Endothelial cell of umbilical vein (primary cell): ENCODE measurements around the gene DPYD. TPM values are rescaled to one million over a fixed set of nuclear protein-coding genes. Genes with fewer than 3 reads are reported as not detected.

ENCODE experiments used
- BruUV-seq: library from RNA; stranded (reverse); fragments of 400-500 nt; replicated peaks from 2 replicates; lab custom pipeline; 2021; lab: Mats Ljungman, UMichigan
- CTCF ChIA-PET: fragments of 300-600, 350-600 bp; sonication (Branson Sonifier 250); formaldehyde crosslinking; loops from one replicate; lab custom pipeline; 2021; ENCODE audit warnings: antibody characterized with exemption, inconsistent platforms; lab: Charles Lee
- POLR2A ChIA-PET: fragments of 300-600, 350-600 bp; sonication (Branson Sonifier 250); formaldehyde crosslinking; loops from one replicate; lab custom pipeline; 2021; ENCODE audit warnings: antibody characterized with exemption, inconsistent platforms; lab: Charles Lee
- DNase-seq: peaks from one replicate; pipeline ENCODE4 v3.0.0-alpha.2; 2011; ENCODE audit warnings: low read depth, low spot score
- FAIRE-seq: peaks from 2 replicates; lab custom pipeline; 2011; peaks lifted over from hg19 to GRCh38; lab: Jason Lieb, UNC
- H2AFZ ChIP-seq: 2 replicates; pipeline ENCODE4 v1.6.0; 2012; ENCODE audit warnings: low read depth, low read length, control low read depth, inconsistent platforms
- H3K27ac ChIP-seq: 2 replicates; pipeline ENCODE4 v1.5.1; 2011; ENCODE audit warnings: low read depth, mild to moderate bottlenecking, control low read depth, low read length, moderate library complexity; ENCODE audit not compliant: insufficient read depth
- H3K27me3 ChIP-seq, 2 experiments: 2 replicates each; pipeline versions ENCODE4 v1.6.0 to v1.6.1; 2011; ENCODE audit warnings: low read length in 2 of 2, mixed read lengths in 1 of 2; ENCODE audit not compliant: control insufficient read depth in 2 of 2, insufficient read depth in 2 of 2
- H3K36me3 ChIP-seq, 2 experiments: 2 replicates in 1 of 2; 3 replicates in 1 of 2; pipeline ENCODE4 v1.5.1; 2011; ENCODE audit warnings: low read length in 2 of 2, mild to moderate bottlenecking in 1 of 2, moderate library complexity in 1 of 2; ENCODE audit not compliant: control insufficient read depth in 2 of 2, insufficient read depth in 2 of 2; ENCODE audit errors: extremely low read depth in 1 of 2
- H3K4me1 ChIP-seq: 3 replicates; pipeline ENCODE4 v1.5.1; 2011; ENCODE audit warnings: mild to moderate bottlenecking, low read length; ENCODE audit not compliant: control insufficient read depth, insufficient read depth; ENCODE audit errors: extremely low read depth
- H3K4me2 ChIP-seq: 2 replicates; pipeline ENCODE4 v1.6.1; 2011; ENCODE audit warnings: low read length, control low read depth, mixed read lengths; ENCODE audit not compliant: insufficient read depth
- H3K4me3 ChIP-seq, 3 experiments: fragments of 200-600 bp in 1 of 3; sonication (generic), shearing (Covaris generic) in 1 of 3; replicated peaks in 1 of 3; 2 replicates each; pipeline ENCODE4 v1.5.1; 2011 to 2016; ENCODE audit warnings: control low read depth in 3 of 3, low read length in 3 of 3, mild to moderate bottlenecking in 2 of 3, inconsistent platforms in 1 of 3, low read depth in 1 of 3, moderate library complexity in 1 of 3; ENCODE audit not compliant: insufficient read depth in 1 of 3
- H3K79me2 ChIP-seq: 2 replicates; pipeline ENCODE4 v1.6.0; 2012; ENCODE audit warnings: low read length, inconsistent platforms; ENCODE audit not compliant: control insufficient read depth, insufficient read depth
- H3K9ac ChIP-seq: replicated peaks from 2 replicates; pipeline ENCODE3; 2011; ENCODE audit warnings: low read length, control low read depth; ENCODE audit not compliant: insufficient read depth; ENCODE audit errors: extremely low read depth
- H3K9me1 ChIP-seq: replicated peaks from 3 replicates; pipeline ENCODE4 v1.6.0; 2011; ENCODE audit warnings: mild to moderate bottlenecking, low read length; ENCODE audit not compliant: control insufficient read depth, insufficient read depth; ENCODE audit errors: extremely low read depth
- H3K9me3 ChIP-seq: replicated peaks from 2 replicates; pipeline ENCODE4 v1.5.1; 2012; ENCODE audit warnings: low read length, inconsistent platforms; ENCODE audit not compliant: control insufficient read depth, insufficient read depth
- H4K20me1 ChIP-seq: replicated peaks from 2 replicates; pipeline ENCODE3; 2011; ENCODE audit warnings: mild to moderate bottlenecking, low read length; ENCODE audit not compliant: control insufficient read depth, insufficient read depth; ENCODE audit errors: extremely low read depth
- CTCF ChIP-seq, 2 donors: IDR thresholded peaks; 1 replicate in 1 of 2; 2 replicates in 1 of 2; pipeline ENCODE4 v1.5.1; 2011; ENCODE audit warnings: low read length in 2 of 2, mild to moderate bottlenecking in 2 of 2, moderate library complexity in 2 of 2, control low read depth in 1 of 2, inconsistent platforms in 1 of 2, low read depth in 1 of 2; ENCODE audit not compliant: insufficient read depth in 1 of 2; ENCODE audit errors: extremely low read depth in 1 of 2
- FOS ChIP-seq: IDR thresholded peaks from 2 replicates; pipeline ENCODE4 v1.6.1; 2011; ENCODE audit warnings: mild to moderate bottlenecking, low read length, moderate library complexity, borderline replicate concordance; ENCODE audit not compliant: insufficient read depth
- GATA2 ChIP-seq: IDR thresholded peaks from 2 replicates; pipeline ENCODE4 v1.7.0; 2011; ENCODE audit warnings: low read depth, mild to moderate bottlenecking, moderate library complexity, mixed read lengths, low read length; ENCODE audit not compliant: insufficient read length, insufficient read depth
- JUN ChIP-seq: IDR thresholded peaks from 2 replicates; pipeline ENCODE4 v1.6.1; 2011; ENCODE audit warnings: borderline replicate concordance, low read depth; ENCODE audit not compliant: insufficient read length, insufficient read depth
- MYC ChIP-seq: IDR thresholded peaks from one replicate; pipeline ENCODE4 v1.6.1; 2011; ENCODE audit warnings: mild to moderate bottlenecking, low read depth, low read length
- POLR2A ChIP-seq: IDR thresholded peaks from 2 replicates; pipeline ENCODE4 v1.6.1; 2012; ENCODE audit warnings: low read depth, mild to moderate bottlenecking, control low read depth, low read length
- dilution Hi-C: fragments of 300-500 bp; cut with MboI; formaldehyde crosslinking; loops from one replicate; pipeline ENCODE4 v1.15.0; 2019; ENCODE audit warnings: low sequenced_read_pairs; ENCODE audit not compliant: extremely low pct_ligation_motif_present
- intact Hi-C: fragments of 100-400 bp; cut with micrococcal nuclease; formaldehyde crosslinking; loops from one replicate; pipeline ENCODE4 v1.10.0; 2022
- polyA plus RNA-seq, 4 experiments: library from polyadenylated mRNA; depleted of rRNA in 3 of 4; stranded (reverse) in 3 of 4; unstranded in 1 of 4; fragments of >200 nt; gene quantifications; 2 replicates each; pipeline versions ENCODE4 v1.2.1 to v1.2.3, GENCODE V29; 2011 to 2012; ENCODE audit warnings: missing spikeins in 1 of 4
- total RNA-seq: library from RNA; stranded (reverse); gene quantifications from 2 replicates; pipeline ENCODE4 v1.2.3, GENCODE V29; 2021
- TF ChIP-seq, protein P1 (sequence below): IDR thresholded peaks from 2 replicates; pipeline ENCODE4 v1.6.1; 2011; ENCODE audit not compliant: insufficient read depth, insufficient read length

The DPYD gene
- total and polyA plus RNA-seq, 2 donors (not counting 3 experiments of a cell fraction or from before 2014, with no cell fraction given): 4.6 to 15.1 TPM

DNA sequence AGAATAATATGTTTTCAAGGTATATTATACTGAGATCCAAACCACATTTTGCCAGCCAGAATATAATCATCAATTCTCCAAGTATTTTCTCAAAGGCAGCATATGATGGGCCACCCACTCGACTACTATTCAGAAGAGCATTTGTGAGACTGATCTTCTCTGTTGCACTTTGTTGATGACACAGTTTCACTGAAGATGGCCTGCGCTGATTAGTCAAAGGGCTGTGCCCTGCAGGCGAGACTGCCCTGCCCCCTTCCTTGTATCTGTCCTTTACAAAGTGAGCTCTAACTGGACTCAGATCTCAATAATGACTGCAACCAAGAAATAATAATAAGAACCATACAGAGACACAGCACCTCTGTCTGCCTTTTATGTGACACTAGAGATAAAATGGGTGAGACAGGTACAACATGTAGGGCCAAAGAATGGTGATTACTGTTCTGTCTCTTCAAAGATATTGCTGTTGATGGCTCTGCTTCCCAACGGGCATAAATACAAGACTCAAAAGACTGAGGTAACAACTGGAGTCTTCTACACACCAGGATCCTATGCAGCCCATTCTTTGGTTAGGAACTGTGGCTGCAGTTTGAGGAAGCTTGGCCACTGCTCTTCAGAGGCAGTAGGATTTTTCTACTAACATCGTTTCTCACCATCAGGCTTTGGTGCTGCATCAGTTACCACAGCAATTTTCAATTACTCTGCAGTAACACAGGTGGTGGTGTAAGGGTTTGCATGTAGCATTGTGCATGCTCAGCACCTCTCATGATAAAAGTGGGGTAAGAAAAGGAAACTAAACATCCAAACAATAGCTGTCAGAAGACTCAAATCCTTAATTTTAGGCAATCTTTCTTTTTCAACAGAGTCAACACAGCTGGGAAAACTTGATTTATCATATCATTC lies 718.1 kb downstream of the DPYD start:
- ChIA-PET CTCF (no interaction called here), POLR2A (no interaction called here)
- intact Hi-C loops: no loop called here
- H3K36me3 ChIP-seq: no peaks in the 10 kb centered on the region
- H4K20me1 ChIP-seq: no peaks in the 10 kb centered on the region
- no peaks in the 10 kb centered on the region for H3K27me3 ChIP-seq
- no peak overlapping the region for H3K9ac ChIP-seq
- TF ChIP-seq POLR2A: no peak
- TF ChIP-seq CTCF (IDR thresholded peaks at IDR 0.05; ENCODE audit: extremely low read depth in 1 of 2, insufficient read depth in 1 of 2, low read depth in 1 of 2, low read length in 2 of 2): no peak
- TF ChIP-seq FOS: no peak
- TF ChIP-seq JUN: no peak
- TF ChIP-seq GATA2: no peak
- no peak for TF ChIP-seq MYC
- TF ChIP-seq, protein P1, sequence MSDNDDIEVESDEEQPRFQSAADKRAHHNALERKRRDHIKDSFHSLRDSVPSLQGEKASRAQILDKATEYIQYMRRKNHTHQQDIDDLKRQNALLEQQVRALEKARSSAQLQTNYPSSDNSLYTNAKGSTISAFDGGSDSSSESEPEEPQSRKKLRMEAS: no peak
- H3K4me3 ChIP-seq: no peak overlapping the region
- H3K4me1 ChIP-seq: no peaks in the 10 kb centered on the region
- no peak overlapping the region for H3K27ac ChIP-seq
- dilution Hi-C loops: no loop called here
- DNase-seq (no peak), FAIRE-seq (no peak)
- H3K9me3 ChIP-seq: no peaks in the 10 kb centered on the region
- H3K79me2 ChIP-seq: no peaks in the 10 kb centered on the region
- BruUV-seq: no TSS peak
- no peaks in the 10 kb centered on the region for H3K9me1 ChIP-seq
- H2AFZ ChIP-seq: no peak overlapping the region
- H3K4me2 ChIP-seq: no peak overlapping the region
